Activated CD8-positive, alpha-beta T cell treated with anti-CD3 and anti-CD28 coated beads for 36 hours (primary cell): ENCODE results near the gene NUDT4. TPM values are rescaled to one million over a fixed set of nuclear protein-coding genes. Genes with fewer than 3 reads are reported as not detected.
A peak's percentile ranks its signal among the peaks of the same experiment; 100 is the strongest.

Experiments used
- ATAC-seq: fragments of 200-7000 bp; cut with Tn5 transposase; one replicate; pipeline ENCODE4 v1.10.0; 2021; ENCODE audit warnings: mild to moderate bottlenecking, moderate library complexity
- CTCF ChIA-PET: fragments of 350-600 bp; sonication (Branson Sonifier 250); formaldehyde crosslinking; loops from one replicate; lab custom pipeline; 2021; ENCODE audit warnings: antibody characterized with exemption; lab: Charles Lee
- POLR2A ChIA-PET: fragments of 350-600 bp; sonication (Branson Sonifier 250); formaldehyde crosslinking; loops from one replicate; lab custom pipeline; 2021; ENCODE audit warnings: antibody characterized with exemption; lab: Charles Lee
- DNase-seq: peaks from one replicate; pipeline ENCODE4 v3.0.0-alpha.2; 2020
- H3K27ac Mint-ChIP-seq: one replicate; pipeline ENCODE4 v1.8.0; 2021; ENCODE audit warnings: mild to moderate bottlenecking, mixed read lengths
- H3K27me3 Mint-ChIP-seq: one replicate; pipeline ENCODE4 v1.8.0; 2021; ENCODE audit warnings: mixed read lengths
- H3K36me3 Mint-ChIP-seq: one replicate; pipeline ENCODE4 v1.8.0; 2021; ENCODE audit warnings: low read depth, mixed read lengths
- H3K4me1 Mint-ChIP-seq: one replicate; pipeline ENCODE4 v1.8.0; 2021; ENCODE audit warnings: low read depth, mixed read lengths
- H3K4me3 Mint-ChIP-seq: one replicate; pipeline ENCODE4 v1.8.0; 2021; ENCODE audit warnings: mild to moderate bottlenecking, moderate library complexity, mixed read lengths
- H3K9me3 Mint-ChIP-seq: one replicate; pipeline ENCODE4 v1.8.0; 2021; ENCODE audit warnings: mixed read lengths
- intact Hi-C: fragments of 100-400 bp; cut with micrococcal nuclease; formaldehyde crosslinking; loops from one replicate; pipeline ENCODE4 v1.10.0; 2022
- total RNA-seq, 2 experiments: library from RNA; stranded (reverse); gene quantifications; one replicate each; pipeline ENCODE4 v1.2.3, GENCODE V29; 2021
- TF ChIP-seq, protein P1 (sequence below): fragments of 200-600 bp; IDR thresholded peaks from one replicate; pipeline ENCODE4 v1.8.0; 2022; ENCODE audit warnings: antibody characterized with exemption, mild to moderate bottlenecking

The NUDT4 gene
- total RNA-seq, 2 experiments from 2014 or later = 54.9 to 61.9 TPM

DNA sequence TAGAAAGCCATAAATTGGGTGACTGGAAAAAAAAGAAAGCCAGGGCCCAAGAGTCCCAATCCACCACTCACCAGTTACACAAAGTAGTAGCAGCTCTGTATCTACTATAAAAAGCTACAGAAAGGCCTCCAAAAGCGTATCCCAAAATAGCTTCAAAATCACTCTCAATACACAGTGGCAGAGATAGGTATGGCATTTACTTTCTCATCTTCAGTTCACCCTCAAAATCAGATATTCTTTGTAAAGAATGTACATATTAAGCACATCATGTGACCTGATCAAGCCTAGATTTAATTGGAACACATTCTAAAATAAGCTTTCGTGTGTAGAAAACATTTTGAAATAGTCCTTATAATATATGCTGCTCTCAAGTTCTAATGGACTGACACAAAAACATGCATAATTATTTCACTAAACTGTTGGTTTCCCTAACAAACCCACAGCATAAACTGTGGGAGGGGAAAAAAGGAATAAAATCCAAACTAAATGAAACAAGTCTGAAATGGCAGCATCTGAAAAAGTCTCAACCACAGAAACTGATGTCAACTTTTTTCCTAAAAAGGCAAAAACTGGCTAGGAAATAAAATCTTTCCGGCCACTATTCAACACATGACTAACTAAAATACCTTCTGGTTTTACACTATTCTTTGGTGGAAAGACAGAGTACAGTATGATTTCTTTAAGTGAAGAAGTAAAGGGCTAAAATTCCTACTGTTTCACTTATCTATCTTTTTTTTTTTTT lies 38.2 kb downstream of the NUDT4 start:
- peaks cover 76% of the 10 kb centered on the region for H3K4me1 Mint-ChIP-seq
- ATAC-seq = peak; percentile 32
- POLR2A ChIA-PET = interaction anchor here (0.9 kb wide), 1 partner anchor 486 kb away, joined by 3 read pairs; the partner anchor contains the start of gene EEA1

DNA sequence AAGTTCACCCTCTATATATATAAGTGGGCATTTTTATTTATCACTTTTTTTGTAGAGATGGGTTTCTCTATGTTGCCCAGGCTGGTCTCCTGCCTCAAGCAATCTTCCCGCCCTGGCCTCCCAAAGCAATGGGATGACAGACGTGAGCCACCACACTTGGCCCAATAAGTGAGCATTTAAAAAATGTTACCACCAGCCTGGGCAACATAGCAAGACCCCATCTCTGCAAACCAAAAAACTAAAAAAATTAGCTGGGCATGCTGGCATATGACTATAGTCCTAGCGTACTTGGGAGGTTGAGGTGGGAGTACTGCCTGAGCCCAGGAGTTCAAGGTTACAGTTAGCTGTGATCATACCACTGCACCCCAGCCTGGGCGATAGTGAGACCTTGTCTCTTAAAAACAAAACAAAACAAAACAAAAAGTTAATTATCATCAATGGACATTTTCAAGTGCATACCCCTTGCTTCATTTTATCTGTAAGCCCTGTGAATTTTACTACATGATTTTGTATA lies 40.3 kb downstream of the NUDT4 start:
- DNase-seq (no peak), ATAC-seq (no peak)
- H3K27me3 Mint-ChIP-seq = no peaks in the 10 kb centered on the region
- H3K36me3 Mint-ChIP-seq = peaks cover 16% of the 10 kb centered on the region
- H3K4me1 Mint-ChIP-seq = peaks cover 81% of the 10 kb centered on the region
- ChIA-PET POLR2A (interaction anchor here (1.0 kb wide), 1 partner anchor 23 kb away, joined by 3 read pairs; no protein-coding TSS in a partner anchor), CTCF (interaction anchor here (0.9 to 1.2 kb wide), 3 partner anchors 8 to 32 kb away, joined by 3 read pairs; no protein-coding TSS in a partner anchor)
- H3K4me3 Mint-ChIP-seq = no peak overlapping the region
- H3K9me3 Mint-ChIP-seq = no peaks in the 10 kb centered on the region
- TF ChIP-seq, protein P1, sequence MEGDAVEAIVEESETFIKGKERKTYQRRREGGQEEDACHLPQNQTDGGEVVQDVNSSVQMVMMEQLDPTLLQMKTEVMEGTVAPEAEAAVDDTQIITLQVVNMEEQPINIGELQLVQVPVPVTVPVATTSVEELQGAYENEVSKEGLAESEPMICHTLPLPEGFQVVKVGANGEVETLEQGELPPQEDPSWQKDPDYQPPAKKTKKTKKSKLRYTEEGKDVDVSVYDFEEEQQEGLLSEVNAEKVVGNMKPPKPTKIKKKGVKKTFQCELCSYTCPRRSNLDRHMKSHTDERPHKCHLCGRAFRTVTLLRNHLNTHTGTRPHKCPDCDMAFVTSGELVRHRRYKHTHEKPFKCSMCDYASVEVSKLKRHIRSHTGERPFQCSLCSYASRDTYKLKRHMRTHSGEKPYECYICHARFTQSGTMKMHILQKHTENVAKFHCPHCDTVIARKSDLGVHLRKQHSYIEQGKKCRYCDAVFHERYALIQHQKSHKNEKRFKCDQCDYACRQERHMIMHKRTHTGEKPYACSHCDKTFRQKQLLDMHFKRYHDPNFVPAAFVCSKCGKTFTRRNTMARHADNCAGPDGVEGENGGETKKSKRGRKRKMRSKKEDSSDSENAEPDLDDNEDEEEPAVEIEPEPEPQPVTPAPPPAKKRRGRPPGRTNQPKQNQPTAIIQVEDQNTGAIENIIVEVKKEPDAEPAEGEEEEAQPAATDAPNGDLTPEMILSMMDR = no peak
- H3K27ac Mint-ChIP-seq = peak overlapping the region; percentile 32
- intact Hi-C loops = loop anchor here (2.0 to 10.0 kb wide), 2 partner anchors 19 to 323 kb away; no protein-coding TSS in a partner anchor

More for the DNA sequence above, 38.2 kb downstream of the NUDT4 start:
- TF ChIP-seq, protein P1 = no peak
- intact Hi-C loops = loop anchor here (10.0 kb wide), 1 partner anchor 321 kb away; no protein-coding TSS in a partner anchor
- Mint-ChIP-seq H3K27me3 (no peaks in the 10 kb centered on the region), H3K36me3 (peaks cover 21% of the 10 kb centered on the region), H3K9me3 (no peaks in the 10 kb centered on the region), H3K4me3 (peak overlapping the region; percentile 29), H3K27ac (peak overlapping the region; percentile 86)
- CTCF ChIA-PET = interaction anchor here (0.5 to 4.2 kb wide), 7 partner anchors 9 to 429 kb away, joined by 3 to 18 read pairs (median 4); no protein-coding TSS in a partner anchor
- no peak for DNase-seq

DNA sequence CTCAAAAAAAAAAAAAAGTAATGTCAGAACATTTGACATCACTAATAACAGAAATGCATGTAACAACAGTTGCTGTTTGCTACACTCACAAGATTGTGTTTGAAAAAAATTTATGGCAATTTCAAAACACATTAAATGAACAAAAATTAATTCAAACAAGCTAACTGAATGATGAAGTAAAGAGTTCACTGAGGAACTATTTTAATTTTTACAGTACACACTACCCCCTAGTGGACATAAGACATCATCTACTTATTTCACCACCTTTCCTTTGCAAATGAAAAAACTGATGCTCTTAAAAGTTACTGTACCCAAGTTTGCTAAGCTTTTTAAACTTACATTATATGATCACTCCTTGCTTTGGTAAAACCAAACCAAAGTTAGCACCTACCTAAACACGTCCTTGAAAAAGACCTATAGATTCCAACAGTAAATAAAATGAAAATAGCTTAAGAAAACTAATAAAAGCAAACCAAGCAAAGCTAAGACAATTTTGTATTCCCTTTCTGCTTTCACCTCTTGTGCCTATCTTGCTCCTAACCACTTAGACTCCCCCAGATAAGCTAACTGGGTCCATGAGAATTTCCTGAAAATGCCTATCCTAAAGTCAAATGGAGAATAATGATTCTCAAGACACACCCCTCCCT lies 41.8 kb downstream of the NUDT4 start:
- intact Hi-C loops = loop anchor here (2.0 to 10.0 kb wide), 3 partner anchors 17 to 685 kb away; no protein-coding TSS in a partner anchor
- Mint-ChIP-seq H3K27ac (peak overlapping the region; percentile 31), H3K27me3 (no peaks in the 10 kb centered on the region), H3K36me3 (peaks cover 6% of the 10 kb centered on the region), H3K4me1 (peaks cover 85% of the 10 kb centered on the region), H3K9me3 (no peaks in the 10 kb centered on the region), H3K4me3 (no peak overlapping the region)
- ChIA-PET POLR2A (interaction anchor here (1.0 to 2.0 kb wide), 3 partner anchors 12 to 432 kb away, joined by 3 to 5 read pairs (median 3); no protein-coding TSS in a partner anchor), CTCF (interaction anchor here (0.7 to 2.7 kb wide), 33 partner anchors 9 to 683 kb away, joined by 3 to 47 read pairs (median 5); partner anchors contain the start of genes EEA1, MRPL42 and UBE2N)
- TF ChIP-seq, protein P1 = peak; percentile 78
- DNase-seq (no peak), ATAC-seq (peak; percentile 56)

DNA sequence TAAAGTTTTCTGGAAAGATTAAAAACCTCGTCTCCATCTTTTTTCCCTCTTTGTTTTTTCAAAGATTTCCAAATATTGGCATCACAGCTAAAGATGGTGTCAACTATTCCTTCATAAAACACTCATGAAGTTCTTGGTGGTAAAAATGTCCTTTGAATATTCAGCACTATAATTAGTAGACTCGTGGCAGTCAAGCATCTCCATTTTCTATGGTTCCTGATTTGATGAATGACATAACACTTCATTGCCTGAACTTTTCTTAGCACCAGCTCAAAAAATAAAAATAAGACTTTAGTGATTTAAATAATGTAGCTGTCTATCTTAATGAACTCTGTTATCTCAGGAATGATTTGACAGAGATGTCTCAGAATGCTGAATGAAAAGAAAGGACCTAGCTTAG lies 44.3 kb downstream of the NUDT4 start:
- ATAC-seq (no peak), DNase-seq (no peak)
- intact Hi-C loops = loop anchor here (10.0 kb wide), 1 partner anchor 683 kb away; no protein-coding TSS in a partner anchor
- ChIA-PET POLR2A (interaction anchor here (1.2 to 1.4 kb wide), 2 partner anchors 9 to 15 kb away, joined by 3 to 4 read pairs; no protein-coding TSS in a partner anchor), CTCF (interaction anchor here (0.6 to 1.4 kb wide), 4 partner anchors 10 to 323 kb away, joined by 3 to 5 read pairs (median 4); no protein-coding TSS in a partner anchor)
- Mint-ChIP-seq H3K4me3 (no peak overlapping the region), H3K9me3 (no peaks in the 10 kb centered on the region), H3K27ac (peak overlapping the region; percentile 68), H3K27me3 (no peaks in the 10 kb centered on the region), H3K36me3 (peaks cover 3% of the 10 kb centered on the region), H3K4me1 (peaks cover 84% of the 10 kb centered on the region)
- TF ChIP-seq, protein P1 = no peak
